Rectal smooth muscle tissue (tissue), 1 donor: Measurements from ENCODE around the gene EIF5A.
"Not testable (repeated sequence)": the region's sequence is repeated elsewhere in the genome, so short reads cannot be mapped to it uniquely, and the experiment has no call there.

Experiments
- H3K27ac ChIP-seq: one replicate; pipeline ENCODE4 v1.7.0; 2013; ENCODE audit warnings: low read depth, low read length, inconsistent platforms
- H3K27me3 ChIP-seq: one replicate; pipeline ENCODE4 v1.7.0; 2013; ENCODE audit warnings: low read length; ENCODE audit not compliant: control insufficient read depth, insufficient read depth
- H3K36me3 ChIP-seq: one replicate; pipeline ENCODE4 v1.7.0; 2013; ENCODE audit warnings: low read length; ENCODE audit not compliant: control insufficient read depth, insufficient read depth
- H3K4me1 ChIP-seq: one replicate; pipeline ENCODE4 v1.7.0; 2013; ENCODE audit warnings: low read length; ENCODE audit not compliant: control insufficient read depth, insufficient read depth
- H3K4me3 ChIP-seq: one replicate; pipeline ENCODE4 v1.7.0; 2013; ENCODE audit warnings: low read length
- H3K9ac ChIP-seq: one replicate; pipeline ENCODE4 v1.7.0; 2013; ENCODE audit warnings: low read length

Gene EIF5A

GRCh38 chr17:7332600-7333069 lies 25.2 kb downstream of the EIF5A start:
- not testable (repeated sequence) for H3K4me3 ChIP-seq, H3K27me3 ChIP-seq, H3K36me3 ChIP-seq, H3K4me1 ChIP-seq, H3K27ac ChIP-seq, H3K9ac ChIP-seq

- Histone ChIP-seq H3K27me3 (no peaks in the 10 kb centered on the region), H3K4me1 (no peaks in the 10 kb centered on the region), H3K27ac (no peak overlapping the region)
These were observed 27.6 kb downstream of the EIF5A start for GRCh38 chr17:7334938-7335538.

DNA sequence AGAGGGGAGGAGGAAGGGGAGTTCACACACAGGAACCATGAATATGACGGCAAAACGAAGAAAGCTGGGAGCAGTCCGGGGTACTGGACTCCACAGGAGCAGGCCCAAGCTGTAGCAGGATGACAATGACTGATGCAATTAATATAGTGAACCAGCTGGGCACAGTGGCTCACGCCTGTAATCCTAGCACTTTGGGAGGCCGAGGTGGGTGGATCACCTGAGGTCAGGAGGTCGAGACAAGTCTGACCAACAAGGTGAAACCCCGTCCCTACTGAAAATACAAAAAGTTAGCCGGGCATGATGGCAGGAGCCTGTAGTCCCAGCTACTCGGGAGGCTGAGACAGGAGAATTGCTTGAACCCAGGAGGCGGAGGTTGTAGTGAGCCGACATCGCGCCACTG lies 28.3 kb downstream of the EIF5A start:
- not testable (repeated sequence) for H3K27ac ChIP-seq, H3K36me3 ChIP-seq, H3K4me3 ChIP-seq, H3K27me3 ChIP-seq, H3K4me1 ChIP-seq, H3K9ac ChIP-seq

More at GRCh38 chr17:7334938-7335538, 27.6 kb downstream of the EIF5A start:
- H3K4me3 ChIP-seq = no peak overlapping the region
- no peaks in the 10 kb centered on the region for H3K36me3 ChIP-seq
- H3K9ac ChIP-seq = no peak overlapping the region

GRCh38 chr17:7336240-7337175 lies 29.1 kb downstream of the EIF5A start, which contains the start of gene ACAP1:
TSS of gene ACAP1 (plus strand) at chr17:7336529. CDS start at chr17:7336735, 206 bp downstream.
- Histone ChIP-seq H3K9ac (no peak within 1 kb of the TSS), H3K4me3 (peak within 1 kb of the TSS; percentile 40), H3K27me3 (no peaks in the 10 kb centered on the region), H3K27ac (no peak within 1 kb of the TSS), H3K4me1 (no peaks in the 10 kb centered on the region), H3K36me3 (no peaks in the 10 kb centered on the region)

DNA sequence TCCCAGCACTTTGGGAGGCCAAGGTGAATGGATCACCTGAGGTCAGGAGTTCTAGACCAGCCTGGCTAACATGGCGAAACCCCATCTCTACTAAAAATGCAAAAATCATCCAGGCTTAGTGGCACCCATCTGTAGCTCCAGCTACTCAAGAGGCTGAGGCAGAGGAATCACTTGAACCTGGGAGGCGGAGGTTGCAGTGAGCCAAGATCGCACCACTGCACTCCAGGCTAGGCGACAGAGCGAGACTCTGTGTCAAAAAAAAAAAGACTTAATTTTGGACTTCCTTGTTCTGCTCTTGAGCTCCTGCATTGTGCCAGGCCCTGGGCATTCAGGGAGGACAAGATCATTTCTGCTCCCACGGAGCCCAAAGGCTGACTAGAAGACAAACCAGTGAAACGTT lies 30.2 kb downstream of the EIF5A start:
- peak overlapping the region; percentile 39 for H3K4me3 ChIP-seq
- H3K4me1 ChIP-seq, H3K9ac ChIP-seq, H3K27me3 ChIP-seq, H3K27ac ChIP-seq, H3K36me3 ChIP-seq: not testable (repeated sequence)

- H3K36me3 ChIP-seq = no peaks in the 10 kb centered on the region
- no peak overlapping the region for H3K9ac ChIP-seq
- no peaks in the 10 kb centered on the region for H3K4me1 ChIP-seq
- peaks cover 5% of the 10 kb centered on the region for H3K27me3 ChIP-seq
- no peak overlapping the region for H3K4me3 ChIP-seq
- no peak overlapping the region for H3K27ac ChIP-seq
These were observed 32.8 kb downstream of the EIF5A start for GRCh38 chr17:7340179-7340578.

DNA sequence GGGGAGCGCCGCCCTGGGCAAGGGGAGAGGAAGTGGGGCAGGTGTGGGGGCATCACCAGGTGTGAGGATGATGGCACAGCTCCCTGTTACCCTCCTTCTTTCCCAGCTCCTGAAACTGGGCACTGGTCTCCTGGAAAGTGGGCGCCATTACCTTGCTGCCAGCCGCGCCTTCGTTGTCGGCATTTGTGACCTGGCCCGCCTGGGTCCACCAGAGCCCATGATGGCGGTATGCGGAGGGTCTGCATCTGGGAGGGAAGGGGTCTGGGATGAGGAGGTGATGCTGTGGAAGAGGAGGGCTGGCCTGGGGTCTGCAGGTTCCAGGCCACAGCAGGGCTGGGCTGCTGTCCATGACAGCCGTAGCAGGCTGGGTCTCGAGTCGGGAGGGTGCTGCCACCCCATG lies 34.4 kb downstream of the EIF5A start:
- no peak overlapping the region for H3K9ac ChIP-seq
- H3K27ac ChIP-seq = no peak overlapping the region
- H3K4me1 ChIP-seq = no peaks in the 10 kb centered on the region
- H3K4me3 ChIP-seq = no peak overlapping the region
- no peaks in the 10 kb centered on the region for H3K36me3 ChIP-seq
- H3K27me3 ChIP-seq = peaks cover 5% of the 10 kb centered on the region

DNA sequence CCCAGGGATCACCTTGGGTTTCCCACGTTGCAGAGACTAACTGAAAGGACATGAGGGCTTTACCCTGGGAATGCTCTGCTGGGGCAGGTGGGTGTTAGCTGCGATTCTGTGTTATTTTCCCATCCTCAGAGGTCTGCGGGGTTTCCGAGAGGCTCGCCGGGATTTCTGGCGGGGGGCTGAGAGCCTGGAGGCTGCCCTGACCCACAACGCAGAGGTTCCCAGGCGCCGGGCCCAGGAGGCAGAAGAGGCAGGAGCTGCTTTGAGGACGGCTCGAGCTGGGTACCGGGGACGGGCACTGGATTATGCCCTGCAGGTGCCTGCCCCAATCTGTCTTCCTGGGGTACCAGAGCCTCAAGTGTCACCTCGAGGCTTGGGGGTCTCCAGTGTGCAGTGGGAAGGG lies 35.8 kb downstream of the EIF5A start:
- Histone ChIP-seq H3K36me3 (no peaks in the 10 kb centered on the region), H3K27me3 (peaks cover 5% of the 10 kb centered on the region), H3K27ac (no peak overlapping the region), H3K9ac (no peak overlapping the region), H3K4me3 (no peak overlapping the region), H3K4me1 (no peaks in the 10 kb centered on the region)

GRCh38 chr17:7346761-7347614 lies 39.6 kb downstream of the EIF5A start:
- no peaks in the 10 kb centered on the region for H3K36me3 ChIP-seq
- H3K9ac ChIP-seq = no peak overlapping the region
- no peak overlapping the region for H3K4me3 ChIP-seq
- no peaks in the 10 kb centered on the region for H3K4me1 ChIP-seq
- peaks cover under 1% of the 10 kb centered on the region for H3K27me3 ChIP-seq
- H3K27ac ChIP-seq = no peak overlapping the region

DNA sequence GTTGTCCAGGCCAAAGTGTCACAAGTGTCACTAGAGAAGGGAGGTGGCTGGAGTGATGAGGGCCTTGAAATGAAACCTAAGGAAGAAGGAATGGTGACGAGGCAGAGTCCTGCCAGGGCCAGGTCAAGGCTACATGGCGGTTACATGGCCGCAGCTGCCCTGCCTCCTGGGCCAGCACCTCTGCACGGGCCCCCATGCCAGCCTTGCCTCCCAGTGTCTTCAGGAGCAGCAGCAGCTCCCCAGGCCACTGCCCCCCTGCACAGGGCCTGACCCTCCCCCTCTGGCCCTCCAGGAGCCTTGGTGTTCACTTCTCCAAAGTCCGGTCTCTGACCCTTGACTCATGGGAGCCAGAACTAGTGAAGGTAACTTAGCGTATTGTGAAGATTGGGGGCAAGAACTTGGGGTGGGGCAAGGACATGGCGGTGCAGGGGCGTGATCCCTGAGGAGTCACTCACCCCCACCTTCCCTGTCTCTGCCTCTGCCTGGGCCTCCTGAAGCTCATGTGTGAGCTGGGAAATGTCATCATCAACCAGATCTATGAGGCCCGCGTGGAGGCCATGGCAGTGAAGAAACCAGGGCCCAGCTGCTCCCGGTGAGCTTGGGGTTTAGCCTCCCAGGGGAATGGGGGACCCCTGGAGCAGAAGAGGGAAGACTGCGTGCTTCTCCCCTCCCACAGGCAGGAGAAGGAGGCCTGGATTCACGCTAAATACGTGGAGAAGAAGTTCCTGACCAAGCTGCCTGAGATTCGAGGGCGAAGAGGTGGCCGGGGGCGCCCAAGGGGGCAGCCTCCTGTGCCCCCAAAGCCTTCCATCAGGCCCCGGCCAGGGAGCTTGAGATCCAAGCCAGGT lies 40.4 kb downstream of the EIF5A start:
- H3K27ac ChIP-seq = no peak overlapping the region
- H3K4me3 ChIP-seq = no peak overlapping the region
- no peak overlapping the region for H3K9ac ChIP-seq
- H3K4me1 ChIP-seq = peaks cover 4% of the 10 kb centered on the region
- no peaks in the 10 kb centered on the region for H3K36me3 ChIP-seq
- no peaks in the 10 kb centered on the region for H3K27me3 ChIP-seq

- H3K27ac ChIP-seq = no peak overlapping the region
- no peaks in the 10 kb centered on the region for H3K27me3 ChIP-seq
- H3K4me3 ChIP-seq = no peak overlapping the region
- H3K9ac ChIP-seq = no peak overlapping the region
- H3K36me3 ChIP-seq = no peaks in the 10 kb centered on the region
- H3K4me1 ChIP-seq = peaks cover 4% of the 10 kb centered on the region
These were observed 41.2 kb downstream of the EIF5A start for GRCh38 chr17:7348478-7349242.
